NCI-H2227 treated with DMSO at 0.1 percent for 48 hours (cell line): Measurements from ENCODE around the gene FARP1.

Experiments used
- DNase-seq: peaks from one replicate; lab custom pipeline; 2025; lab: John Stamatoyannopoulos, UW

The FARP1 gene

DNA sequence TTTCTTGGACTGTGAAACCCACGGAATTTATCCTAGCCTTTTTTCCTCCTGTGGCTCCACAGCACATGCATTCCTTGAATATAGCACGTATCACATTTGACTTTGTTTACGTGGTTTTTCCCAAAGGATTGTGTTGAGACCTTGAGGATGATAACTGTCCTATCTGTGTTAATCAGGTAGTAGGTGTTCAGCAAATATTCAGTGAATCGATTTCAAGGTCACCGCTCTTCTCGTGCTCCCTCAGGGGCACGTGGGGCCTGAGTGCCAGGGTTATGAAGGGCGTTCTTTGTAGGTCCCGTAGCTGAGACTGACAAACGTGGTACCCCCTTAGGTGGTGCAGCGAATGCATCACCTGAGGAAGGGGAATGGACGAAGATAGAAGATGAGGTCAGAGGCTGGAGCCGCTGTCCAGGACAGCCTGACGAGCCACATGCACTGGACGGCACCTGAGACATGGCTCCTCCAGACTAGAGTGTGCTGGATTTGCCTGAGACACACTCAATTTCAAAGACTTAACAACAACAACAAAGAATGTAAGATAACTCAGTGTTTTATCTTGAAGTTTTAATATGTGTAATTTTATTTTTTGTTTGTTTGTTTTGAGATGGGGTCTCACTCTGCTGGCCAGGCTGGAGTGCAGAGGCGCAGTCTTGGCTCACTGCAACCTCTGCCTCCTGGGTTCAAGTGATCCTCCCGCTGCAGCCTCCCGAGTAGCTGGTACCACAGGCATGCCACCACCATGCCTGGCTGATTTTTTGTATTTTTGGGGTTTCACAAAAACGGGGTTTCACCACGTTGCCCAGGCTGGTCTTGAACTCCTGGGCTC lies 165.4 kb downstream of the FARP1 start:
- no peak for DNase-seq

DNA sequence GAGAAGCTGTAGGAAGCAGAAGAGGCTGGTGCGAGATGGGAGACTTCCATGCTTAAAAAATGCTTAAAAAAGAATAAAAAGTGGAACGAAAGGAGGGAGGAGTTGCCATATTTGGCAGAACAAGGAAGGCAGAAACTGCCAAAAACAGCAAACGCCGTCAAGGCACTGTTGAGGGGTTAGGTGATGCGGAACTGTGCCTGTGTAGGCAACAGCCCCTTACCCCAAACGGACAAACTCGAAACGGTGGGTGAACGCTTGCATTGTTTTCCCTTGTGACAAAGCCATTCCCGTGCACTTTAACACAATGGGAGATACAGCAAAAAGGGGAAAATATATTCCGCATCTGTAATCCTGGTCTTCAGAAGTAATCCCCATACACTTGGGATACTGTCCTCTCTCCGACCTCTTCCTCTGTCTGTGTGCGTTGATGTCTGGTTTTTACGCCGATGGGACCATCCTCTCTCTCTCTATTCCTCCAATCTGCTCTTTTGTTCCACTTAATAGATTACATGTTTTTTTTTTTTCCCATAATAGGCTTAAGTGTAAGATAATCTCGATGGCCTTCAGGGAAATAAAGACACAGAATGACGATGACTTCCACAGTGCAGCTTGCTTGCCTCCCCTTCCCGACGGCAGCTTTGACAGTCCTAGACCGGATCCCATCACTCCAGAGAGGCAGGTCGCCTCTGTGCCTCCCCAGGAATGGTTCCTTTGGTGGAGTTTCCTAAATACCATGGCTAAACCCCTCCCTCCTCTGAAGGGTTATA lies 166.9 kb downstream of the FARP1 start:
- no peak for DNase-seq

DNA sequence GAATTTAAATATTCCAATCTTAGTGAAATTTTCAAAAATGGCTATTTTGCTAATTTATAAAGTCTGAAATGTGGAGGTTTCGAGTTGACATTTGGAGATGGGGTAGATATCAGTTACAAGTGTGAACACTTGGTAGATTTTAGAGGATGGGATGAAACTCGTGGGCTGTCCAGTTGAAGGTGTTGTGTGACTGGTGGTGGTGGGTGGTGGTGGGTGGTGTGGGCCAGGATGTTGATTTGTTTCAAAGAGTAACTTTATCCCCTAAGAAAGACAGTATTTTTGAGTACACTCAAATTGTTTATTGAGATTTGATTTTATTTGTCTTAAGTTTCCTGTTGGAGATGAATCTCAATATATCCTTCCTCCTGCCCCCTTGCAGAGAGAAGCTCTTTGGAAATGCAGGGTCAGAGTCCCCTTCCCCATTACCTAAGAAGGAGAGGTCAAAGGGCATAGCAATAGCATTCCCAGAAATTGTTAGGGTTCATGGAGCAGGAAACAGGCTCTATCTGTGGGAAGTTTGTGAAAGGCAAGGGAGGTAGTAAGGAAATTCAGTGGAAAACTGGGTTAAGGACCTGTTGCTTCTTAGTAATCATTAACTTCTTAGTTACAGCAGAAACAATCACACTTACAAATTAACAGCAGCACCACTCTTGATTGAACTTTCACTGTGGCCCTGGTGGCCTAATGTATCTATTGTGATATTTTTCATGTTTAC lies 167.7 kb downstream of the FARP1 start:
- DNase-seq = no peak

DNA sequence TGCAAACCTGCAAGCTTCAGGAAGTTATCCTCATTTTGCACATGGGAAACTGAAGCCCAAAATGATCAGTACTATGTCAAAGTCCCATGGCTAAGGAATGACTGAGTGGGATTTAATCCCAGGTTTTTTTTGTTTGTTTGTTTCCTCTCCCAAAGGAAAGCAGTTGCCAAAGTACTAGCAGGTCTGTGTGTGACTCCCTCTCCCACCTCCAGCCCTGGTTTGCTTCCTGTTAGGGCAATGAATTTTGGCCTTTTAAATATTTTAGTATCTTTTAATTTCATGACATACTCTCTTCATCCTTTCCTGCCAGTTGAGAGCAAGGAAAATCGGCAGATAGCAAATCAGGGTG lies 168.3 kb downstream of the FARP1 start:
- DNase-seq = no peak

DNA sequence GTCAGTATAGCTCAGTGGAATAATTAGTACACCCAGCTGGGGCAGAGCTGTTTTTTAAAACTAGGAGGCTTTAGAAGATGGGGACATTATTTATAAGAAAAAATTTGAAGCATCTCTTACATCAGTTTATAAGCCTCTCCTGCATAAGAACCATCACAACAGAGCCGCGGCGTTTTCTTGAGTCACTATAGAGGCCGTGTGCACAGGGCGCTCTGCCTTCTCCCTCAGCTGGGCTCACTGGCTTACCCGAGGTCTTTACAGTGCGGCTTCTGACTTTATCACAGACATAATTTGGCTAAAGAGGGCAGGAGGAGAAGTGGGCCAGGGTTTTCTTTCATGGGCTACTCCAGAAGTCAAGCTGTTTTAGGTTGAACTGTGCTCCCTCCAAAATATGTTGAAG lies 169.7 kb downstream of the FARP1 start:
- no peak for DNase-seq

DNA sequence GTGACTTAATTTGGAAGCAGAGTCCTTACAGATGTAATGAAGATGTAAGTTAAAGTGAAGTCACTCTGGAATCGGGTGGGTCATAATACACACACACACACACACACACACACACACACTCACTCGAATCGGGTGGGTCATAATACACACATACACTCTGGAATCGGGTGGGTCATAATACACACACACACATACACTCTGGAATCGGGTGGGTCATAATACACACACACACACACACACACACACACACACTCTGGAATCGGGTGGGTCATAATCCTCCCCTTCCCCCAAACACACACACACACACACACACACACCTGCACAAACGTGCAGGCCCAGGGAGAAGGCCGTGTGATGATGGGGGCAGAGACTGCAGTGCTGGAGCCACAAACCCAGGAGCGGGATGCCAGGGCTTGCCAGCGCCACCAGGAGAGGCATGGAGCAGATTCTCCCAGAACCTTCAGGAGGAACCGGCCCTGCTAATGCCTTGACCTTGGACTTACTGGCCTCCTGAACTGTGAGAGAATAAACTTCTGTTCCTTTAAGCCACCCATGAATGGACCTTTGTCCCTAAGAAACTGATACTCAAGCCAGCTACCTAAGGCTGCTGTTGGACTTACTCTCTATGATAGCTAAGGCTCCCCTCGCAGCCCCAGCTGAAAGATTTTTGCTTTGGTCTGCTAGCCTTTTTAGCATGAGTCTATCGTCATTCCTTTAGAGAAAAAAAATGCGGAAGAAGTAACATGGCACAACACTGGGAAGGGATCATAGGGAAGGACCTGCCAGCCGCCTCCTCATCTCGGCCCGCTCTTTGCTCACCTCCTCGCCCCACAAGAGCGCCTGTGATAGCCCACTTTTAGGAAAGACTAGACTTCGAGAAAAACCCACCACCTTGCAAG lies 170.4 kb downstream of the FARP1 start:
- DNase-seq = no peak

DNA sequence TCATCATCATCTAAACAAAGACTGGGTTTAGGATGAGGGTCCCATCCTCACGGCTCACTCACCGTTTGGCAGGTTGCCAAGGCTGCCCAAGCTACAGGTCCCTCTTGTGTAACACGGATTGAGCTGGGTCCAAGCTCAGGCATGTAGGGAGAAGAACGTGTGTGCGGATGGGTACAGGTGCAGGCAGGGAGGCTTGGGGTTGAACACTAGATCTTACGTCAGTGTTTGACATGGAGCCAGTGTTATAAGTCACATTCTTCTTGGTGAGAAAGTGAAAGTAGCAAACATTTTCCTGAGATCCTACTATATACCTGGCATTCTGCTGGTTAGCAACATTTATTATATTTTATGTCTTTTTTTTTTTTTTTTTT lies 171.0 kb downstream of the FARP1 start:
- no peak for DNase-seq

DNA sequence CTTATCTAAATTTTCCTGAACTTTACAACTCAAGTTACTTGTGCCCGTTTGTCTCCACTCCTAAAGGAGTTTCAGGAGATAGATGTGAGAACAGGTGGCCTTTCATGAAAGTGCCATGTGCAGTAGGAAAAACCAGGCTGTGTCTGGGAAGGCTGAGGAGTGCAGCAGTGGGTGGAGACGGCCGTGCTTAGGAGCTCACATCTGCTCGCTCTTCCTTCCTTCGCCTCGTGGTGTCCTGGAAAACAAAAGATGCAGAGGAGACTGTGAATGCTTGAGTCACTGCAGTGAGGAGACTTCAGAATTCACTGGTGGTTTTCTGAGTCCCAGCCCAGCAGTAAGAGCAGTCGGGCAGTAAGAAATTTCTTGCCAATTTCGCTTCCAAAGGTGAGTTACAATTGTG lies 172.6 kb downstream of the FARP1 start:
- DNase-seq = no peak

DNA sequence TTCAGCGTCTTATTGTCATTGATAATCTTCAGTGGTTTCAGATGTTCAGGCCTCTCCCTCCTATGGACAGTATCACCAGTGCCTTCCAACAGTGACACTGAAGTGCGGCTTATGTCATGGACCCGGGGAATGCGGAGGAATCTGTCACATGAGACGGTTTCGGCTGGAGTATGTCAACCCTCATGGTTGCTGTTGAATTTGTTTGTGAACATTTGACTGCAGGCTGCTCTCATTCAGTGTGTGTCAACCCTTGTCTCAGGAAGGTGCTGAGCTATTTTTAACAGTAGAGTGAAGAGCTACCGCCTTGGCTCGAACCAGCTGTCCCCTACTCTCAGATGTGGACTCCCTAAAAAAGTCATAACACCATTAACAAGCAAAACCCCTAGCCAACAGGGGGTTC lies 173.0 kb downstream of the FARP1 start:
- DNase-seq = no peak

DNA sequence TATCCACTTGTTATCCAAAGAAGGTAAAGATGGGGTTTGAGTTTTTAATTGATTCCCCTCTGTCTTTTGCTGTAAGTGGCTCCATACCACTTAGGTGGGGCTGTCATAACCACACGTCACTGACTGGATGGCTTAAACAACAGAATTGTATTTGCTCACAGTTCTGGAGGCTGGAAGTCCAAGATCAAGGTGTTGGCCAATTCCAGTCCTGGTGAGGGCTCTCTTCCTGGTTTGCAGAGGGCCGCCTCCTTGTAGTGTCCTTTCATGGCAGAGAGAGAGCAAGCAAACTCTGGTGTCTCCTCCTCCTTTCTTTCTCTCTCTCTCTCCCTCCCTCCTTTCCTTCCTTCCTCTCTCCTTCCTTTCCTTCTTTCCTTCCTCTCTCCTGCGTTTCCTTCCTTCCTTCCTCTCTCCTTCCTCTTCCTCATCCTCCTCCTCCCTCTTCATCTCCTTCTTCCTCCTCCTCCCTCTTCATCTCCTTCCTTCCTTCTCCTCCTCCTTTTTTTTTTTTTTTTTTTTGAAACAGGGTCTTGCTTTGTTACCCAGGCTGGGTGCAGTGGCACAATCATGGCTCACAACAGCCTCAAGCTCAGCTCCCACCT lies 174.8 kb downstream of the FARP1 start:
- no peak for DNase-seq

DNA sequence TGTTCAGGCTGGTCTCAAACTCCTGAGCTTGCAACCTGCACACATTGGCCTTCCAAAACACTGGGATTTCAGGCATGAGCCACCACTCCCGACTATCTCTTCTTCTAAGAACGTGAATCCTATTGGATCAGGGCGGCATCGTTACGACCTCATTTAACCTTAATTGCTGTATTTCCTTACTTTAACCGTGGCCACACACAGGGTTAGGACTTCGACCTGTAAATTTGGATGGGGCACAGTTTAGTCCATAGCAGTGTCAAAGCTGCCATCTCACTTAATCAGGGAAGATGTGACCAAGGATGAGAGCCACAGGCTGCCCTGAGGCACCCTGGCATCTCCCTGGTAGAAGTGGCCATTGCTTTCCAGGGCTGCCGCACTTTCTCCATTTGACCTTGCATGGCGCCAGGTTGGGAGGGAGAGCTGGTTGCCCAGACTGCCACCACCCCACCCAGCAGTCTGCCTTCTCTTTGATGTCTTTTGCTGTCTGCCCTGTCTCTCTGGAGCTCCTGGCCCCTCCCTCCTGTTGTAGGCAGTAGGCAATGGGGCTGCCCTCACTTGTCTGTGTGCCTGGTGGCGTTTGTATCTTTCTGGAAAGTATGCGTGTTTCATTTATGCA lies 175.5 kb downstream of the FARP1 start:
- DNase-seq = no peak

DNA sequence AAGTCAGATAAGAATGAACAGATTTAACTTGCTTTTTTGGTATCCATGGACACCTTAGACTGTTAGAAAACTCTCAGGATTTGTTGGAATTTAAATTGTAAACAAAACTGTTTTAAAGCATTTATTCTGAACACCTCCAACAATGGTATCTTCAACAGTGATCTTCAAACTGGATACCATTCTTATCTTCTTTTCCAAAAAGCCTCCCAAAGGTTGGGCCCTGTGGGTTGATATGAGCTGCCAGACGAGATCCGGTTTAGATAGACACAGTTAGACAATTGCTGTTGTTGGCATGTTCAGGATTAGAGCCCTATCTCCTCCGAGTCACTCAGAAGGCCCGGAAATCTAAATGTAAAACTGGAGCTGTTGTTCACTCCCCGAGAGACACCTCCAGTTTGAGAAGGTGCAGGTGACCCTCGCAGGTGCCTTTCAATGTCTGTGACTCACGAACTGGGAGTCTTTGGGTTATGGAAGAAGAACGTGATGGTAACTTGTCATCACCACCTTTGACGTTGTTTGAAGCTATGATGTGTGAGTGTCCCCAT lies 177.7 kb downstream of the FARP1 start:
- no peak for DNase-seq

DNA sequence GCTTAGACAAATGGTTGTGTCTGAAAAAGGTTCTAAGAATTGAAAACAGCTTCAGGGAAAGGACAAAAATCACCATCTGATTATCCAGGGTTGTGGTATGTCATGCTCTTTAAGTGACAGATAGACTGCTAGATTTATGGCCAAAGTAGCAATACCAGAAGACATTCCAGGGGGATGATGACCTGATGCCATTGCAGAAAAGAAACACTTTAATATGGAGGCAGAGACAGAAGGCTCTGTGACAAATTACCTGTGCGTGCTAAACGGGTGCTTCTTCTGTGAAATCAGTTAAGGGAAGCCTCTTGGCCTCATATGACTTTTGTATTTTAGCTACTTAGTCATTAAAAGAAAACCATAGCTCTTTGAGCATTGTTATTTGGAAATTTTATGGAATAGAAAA lies 178.5 kb downstream of the FARP1 start:
- no peak for DNase-seq

DNA sequence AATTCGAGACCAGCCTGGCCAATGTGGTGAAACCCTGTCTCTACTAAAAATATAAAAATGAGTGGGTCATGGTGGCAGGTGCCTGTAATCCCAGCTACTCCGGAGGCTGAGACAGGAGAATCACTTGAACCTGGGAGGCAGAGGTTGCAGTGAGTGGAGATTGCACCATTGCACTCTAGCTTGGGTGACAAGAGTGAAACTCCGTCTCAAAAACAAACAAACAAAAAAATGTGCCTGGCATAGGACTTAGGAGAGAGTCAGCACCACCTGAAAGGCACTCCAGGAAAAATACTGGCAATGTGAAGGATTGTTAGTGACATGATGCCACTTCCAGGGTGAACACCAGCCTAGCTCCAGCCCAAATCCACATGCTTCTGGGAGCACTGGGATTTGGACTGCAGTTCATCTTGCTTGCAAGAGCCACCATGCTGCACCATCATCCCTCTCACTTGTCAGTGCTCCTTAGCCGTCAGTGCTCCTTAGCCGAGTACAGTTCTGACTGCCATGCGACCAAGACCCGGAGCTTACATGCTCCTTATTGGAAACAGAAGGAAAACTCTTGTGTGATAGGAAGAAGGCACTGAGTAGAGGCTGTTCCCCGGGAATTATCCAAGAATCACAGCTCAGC lies 179.3 kb downstream of the FARP1 start:
- DNase-seq = no peak

DNA sequence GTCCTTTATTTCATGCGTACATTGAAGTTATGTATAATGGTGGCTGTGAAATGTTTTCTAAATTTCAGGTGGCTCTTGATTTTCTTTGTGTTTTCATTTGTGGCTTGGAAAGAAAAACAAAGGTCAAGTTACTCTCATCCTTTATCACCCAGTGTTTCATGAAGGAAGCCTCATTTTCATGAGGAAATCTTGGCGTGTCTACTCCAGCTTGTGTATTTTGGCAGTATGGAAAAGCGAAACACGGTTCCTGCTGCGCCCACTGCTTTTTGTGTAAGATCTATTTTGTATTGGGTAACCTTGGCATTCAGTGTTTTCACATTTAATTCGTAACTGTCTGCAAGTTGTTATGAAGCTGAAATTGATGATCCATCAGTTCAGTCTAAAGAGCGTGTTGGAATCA lies 181.2 kb downstream of the FARP1 start:
- DNase-seq = no peak

DNA sequence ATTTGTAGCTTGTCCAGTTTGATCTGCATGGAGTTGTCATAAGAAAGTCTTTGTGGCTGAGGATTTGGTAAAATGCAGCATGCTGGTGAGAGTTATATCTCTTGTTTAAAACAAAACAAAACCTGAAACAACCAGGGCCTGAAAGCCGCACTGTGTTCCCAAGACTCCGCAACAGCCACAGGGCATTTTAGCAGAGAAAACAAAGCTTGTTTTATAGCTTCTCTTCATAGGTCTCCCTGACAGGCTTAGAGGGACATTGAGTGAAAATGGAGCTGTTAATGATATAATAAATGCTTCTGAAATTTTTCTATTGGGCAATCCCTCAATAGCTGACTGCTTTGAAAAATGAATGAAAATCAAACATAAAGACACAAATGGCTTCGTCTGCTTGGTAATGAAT lies 182.8 kb downstream of the FARP1 start:
- no peak for DNase-seq

DNA sequence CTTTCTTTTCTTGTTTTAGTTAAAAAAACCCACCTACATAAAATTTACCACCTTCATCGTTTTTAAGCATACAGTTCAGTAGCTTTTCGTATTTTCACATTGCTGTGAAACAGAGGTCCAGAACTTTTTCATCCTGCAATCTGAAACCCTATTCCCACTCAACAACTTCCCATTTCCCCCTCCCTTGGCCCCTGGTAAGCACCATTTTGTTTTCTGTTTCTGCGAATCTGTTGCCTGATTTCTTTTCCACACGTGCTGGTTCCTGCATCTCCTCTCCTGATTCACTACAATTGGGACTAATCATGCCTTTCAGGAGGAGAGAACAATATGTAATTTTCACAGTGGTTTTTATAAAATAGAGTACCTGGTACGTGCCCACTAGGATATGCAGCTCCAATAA lies 183.4 kb downstream of the FARP1 start:
- DNase-seq = no peak

DNA sequence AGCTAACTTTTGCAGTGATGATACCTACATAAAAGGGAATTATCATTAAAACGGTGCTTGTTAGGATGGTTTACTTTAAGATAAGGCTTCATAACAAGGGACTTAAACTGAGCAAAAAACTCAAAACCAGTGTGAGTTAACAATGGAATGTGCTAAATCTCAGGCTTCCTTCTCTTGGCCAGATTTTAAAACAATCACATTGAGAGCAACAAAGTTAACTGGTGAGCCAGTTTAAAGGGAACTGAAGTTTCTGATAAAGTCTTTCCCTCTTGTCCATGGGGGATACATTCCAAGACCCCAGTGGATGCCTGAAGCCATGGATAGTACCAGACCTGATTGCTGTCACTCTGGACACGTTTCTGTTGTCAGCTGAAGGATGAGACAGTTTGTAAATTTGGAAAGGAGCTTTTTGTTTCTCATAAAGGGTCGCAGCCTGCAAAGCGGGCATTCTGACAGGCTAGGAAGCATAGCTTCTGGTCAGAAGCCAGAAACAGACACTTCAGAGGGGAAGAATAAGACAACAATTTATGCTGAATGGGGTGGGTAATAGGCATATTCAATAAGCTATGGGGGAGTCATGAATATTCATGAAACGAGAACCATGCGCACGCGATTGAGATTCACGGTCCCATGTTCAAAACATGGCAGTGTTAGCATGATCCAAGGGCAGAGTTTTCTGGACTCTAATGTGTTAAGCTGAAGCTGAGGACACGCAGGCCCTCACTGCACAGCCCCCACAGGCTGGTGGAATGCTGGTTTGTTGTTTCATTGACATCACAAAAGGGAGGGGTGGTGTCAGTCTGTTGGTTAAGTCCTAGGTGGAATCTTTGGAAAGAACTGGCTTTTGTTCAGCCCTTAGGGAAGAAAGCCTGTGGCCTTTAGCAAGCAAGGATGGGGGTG lies 184.7 kb downstream of the FARP1 start:
- DNase-seq = no peak

DNA sequence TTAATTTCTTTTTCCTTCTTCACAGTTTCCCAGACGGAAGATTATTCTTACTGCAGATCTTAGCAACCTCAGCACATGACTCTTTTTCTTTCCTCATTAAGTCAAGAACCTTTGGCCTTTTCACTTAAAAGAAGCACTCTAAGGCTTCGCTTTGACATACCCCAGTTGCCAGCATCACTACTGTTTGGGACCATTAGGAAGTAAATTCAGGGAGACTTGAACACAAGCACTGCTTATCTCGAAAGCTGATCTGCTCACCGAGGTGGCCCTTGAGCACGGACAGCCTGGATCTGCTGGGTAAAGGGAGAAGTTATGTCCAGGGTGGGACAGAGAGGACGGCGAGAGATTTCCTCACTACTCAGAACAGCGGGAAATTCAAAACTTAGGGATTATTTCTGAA lies 185.6 kb downstream of the FARP1 start:
- DNase-seq = no peak
